HG02798 (cell line): ENCODE measurements around the gene ZBTB40.

ENCODE experiments used
- ATAC-seq: cut with Tn5 transposase; IDR thresholded peaks from one replicate; pipeline ENCODE4 v1.9.1; 2021; ENCODE audit warnings: mild to moderate bottlenecking; ENCODE audit not compliant: unreplicated experiment, poor library complexity

ZBTB40 gene

GRCh38 chr1:22552021-22552420 is 100.4 kb downstream of the ZBTB40 start:
- ATAC-seq, result no peak

GRCh38 chr1:22553104-22553880 is 101.6 kb downstream of the ZBTB40 start:
- no peak for ATAC-seq

- ATAC-seq, result no peak
These were observed 102.4 kb downstream of the ZBTB40 start for GRCh38 chr1:22553991-22554522.

- no peak for ATAC-seq
These were observed 103.7 kb downstream of the ZBTB40 start for GRCh38 chr1:22555371-22555656.

GRCh38 chr1:22556391-22557104 is 104.9 kb downstream of the ZBTB40 start:
- ATAC-seq, result no peak

- ATAC-seq, result no peak
These were observed 105.8 kb downstream of the ZBTB40 start for GRCh38 chr1:22557341-22557950.

- ATAC-seq, result no peak
These were observed 111.2 kb downstream of the ZBTB40 start, which contains the start of gene EPHA8 for GRCh38 chr1:22562584-22563583. Gene EPHA8, plus strand, starts transcription at chr1:22563489. Its CDS starts 147 bp downstream, at chr1:22563636.

GRCh38 chr1:22563671-22564602 is 112.3 kb downstream of the ZBTB40 start:
- no peak for ATAC-seq

- no peak for ATAC-seq
These were observed 114.5 kb downstream of the ZBTB40 start for GRCh38 chr1:22566161-22566560.

GRCh38 chr1:22567197-22567596 is 115.5 kb downstream of the ZBTB40 start:
- no peak for ATAC-seq

GRCh38 chr1:22567994-22568393 is 116.3 kb downstream of the ZBTB40 start:
- no peak for ATAC-seq

- no peak for ATAC-seq
These were observed 117.6 kb downstream of the ZBTB40 start for GRCh38 chr1:22569269-22569668.

GRCh38 chr1:22570140-22570909 is 118.7 kb downstream of the ZBTB40 start:
- no peak for ATAC-seq

GRCh38 chr1:22572818-22573217 is 121.2 kb downstream of the ZBTB40 start:
- ATAC-seq, result no peak

- no peak for ATAC-seq
These were observed 121.6 kb downstream of the ZBTB40 start for GRCh38 chr1:22573237-22573636.

- no peak for ATAC-seq
These were observed 124.0 kb downstream of the ZBTB40 start for GRCh38 chr1:22575532-22576149.

- no peak for ATAC-seq
These were observed 124.5 kb downstream of the ZBTB40 start for GRCh38 chr1:22576150-22576544.

GRCh38 chr1:22576617-22577016 is 125.0 kb downstream of the ZBTB40 start:
- ATAC-seq, result no peak
